Activated T-cell treated with anti-CD3 and anti-CD28 coated beads for 4 hours (primary cell): ENCODE results near the gene DESI1.
"Not testable (repeated sequence)": the region's sequence is repeated elsewhere in the genome, so short reads cannot be mapped to it uniquely, and the experiment has no call there.

Experiments used
- DNase-seq: peaks from one replicate; pipeline ENCODE4 v3.0.0-alpha.2; 2020

The DESI1 gene

GRCh38 chr22:41582694-41583093 is 38.1 kb downstream of the DESI1 start:
- DNase-seq = no peak

- no peak for DNase-seq
Observed at GRCh38 chr22:41579997-41580355, 40.9 kb downstream of the DESI1 start.

- no peak for DNase-seq
Observed at GRCh38 chr22:41579297-41579996, 41.4 kb downstream of the DESI1 start.

GRCh38 chr22:41578818-41579217 is 42.0 kb downstream of the DESI1 start:
- DNase-seq = no peak

GRCh38 chr22:41578114-41578513 is 42.7 kb downstream of the DESI1 start:
- no peak for DNase-seq

GRCh38 chr22:41576877-41577276 is 44.0 kb downstream of the DESI1 start:
- DNase-seq = no peak

GRCh38 chr22:41575533-41575932 is 45.3 kb downstream of the DESI1 start:
- no peak for DNase-seq

- DNase-seq = no peak
Observed at GRCh38 chr22:41574847-41575381, 45.9 kb downstream of the DESI1 start.

GRCh38 chr22:41573677-41574076 is 47.2 kb downstream of the DESI1 start:
- DNase-seq = no peak

GRCh38 chr22:41572305-41572704 is 48.5 kb downstream of the DESI1 start:
- DNase-seq = not testable (repeated sequence)

- DNase-seq = no peak
Observed at GRCh38 chr22:41571786-41572185, 49.1 kb downstream of the DESI1 start.

GRCh38 chr22:41570221-41570620 is 50.6 kb downstream of the DESI1 start:
- DNase-seq = no peak

- no peak for DNase-seq
Observed at GRCh38 chr22:41568811-41569210, 52.0 kb downstream of the DESI1 start.

GRCh38 chr22:41567512-41567768 is 53.4 kb downstream of the DESI1 start:
- DNase-seq = no peak

- no peak for DNase-seq
Observed at GRCh38 chr22:41565403-41566054, 55.3 kb downstream of the DESI1 start.

- DNase-seq = no peak
Observed at GRCh38 chr22:41564563-41564962, 56.3 kb downstream of the DESI1 start.

GRCh38 chr22:41563051-41563711 is 57.7 kb downstream of the DESI1 start:
- no peak for DNase-seq

GRCh38 chr22:41562461-41562860 is 58.4 kb downstream of the DESI1 start:
- DNase-seq = no peak

GRCh38 chr22:41561788-41562187 is 59.1 kb downstream of the DESI1 start:
- no peak for DNase-seq

GRCh38 chr22:41561335-41561734 is 59.5 kb downstream of the DESI1 start:
- no peak for DNase-seq

- DNase-seq = no peak
Observed at GRCh38 chr22:41560095-41560471, 60.8 kb downstream of the DESI1 start.

- DNase-seq = not testable (repeated sequence)
Observed at GRCh38 chr22:41558241-41558630, 62.6 kb downstream of the DESI1 start.

- DNase-seq = no peak
Observed at GRCh38 chr22:41557401-41558240, 63.2 kb downstream of the DESI1 start.
